ENCODE data around the gene OSCAR. TPM values are rescaled to one million over a fixed set of nuclear protein-coding genes. Genes with fewer than 3 reads are reported as not detected.

OSCAR gene
- total and polyA plus RNA-seq, 2 of the 13 experiments (the other 11 are each of a cell fraction or from before 2014, with no cell fraction given): 1.9 TPM; not detected in 1

DNA sequence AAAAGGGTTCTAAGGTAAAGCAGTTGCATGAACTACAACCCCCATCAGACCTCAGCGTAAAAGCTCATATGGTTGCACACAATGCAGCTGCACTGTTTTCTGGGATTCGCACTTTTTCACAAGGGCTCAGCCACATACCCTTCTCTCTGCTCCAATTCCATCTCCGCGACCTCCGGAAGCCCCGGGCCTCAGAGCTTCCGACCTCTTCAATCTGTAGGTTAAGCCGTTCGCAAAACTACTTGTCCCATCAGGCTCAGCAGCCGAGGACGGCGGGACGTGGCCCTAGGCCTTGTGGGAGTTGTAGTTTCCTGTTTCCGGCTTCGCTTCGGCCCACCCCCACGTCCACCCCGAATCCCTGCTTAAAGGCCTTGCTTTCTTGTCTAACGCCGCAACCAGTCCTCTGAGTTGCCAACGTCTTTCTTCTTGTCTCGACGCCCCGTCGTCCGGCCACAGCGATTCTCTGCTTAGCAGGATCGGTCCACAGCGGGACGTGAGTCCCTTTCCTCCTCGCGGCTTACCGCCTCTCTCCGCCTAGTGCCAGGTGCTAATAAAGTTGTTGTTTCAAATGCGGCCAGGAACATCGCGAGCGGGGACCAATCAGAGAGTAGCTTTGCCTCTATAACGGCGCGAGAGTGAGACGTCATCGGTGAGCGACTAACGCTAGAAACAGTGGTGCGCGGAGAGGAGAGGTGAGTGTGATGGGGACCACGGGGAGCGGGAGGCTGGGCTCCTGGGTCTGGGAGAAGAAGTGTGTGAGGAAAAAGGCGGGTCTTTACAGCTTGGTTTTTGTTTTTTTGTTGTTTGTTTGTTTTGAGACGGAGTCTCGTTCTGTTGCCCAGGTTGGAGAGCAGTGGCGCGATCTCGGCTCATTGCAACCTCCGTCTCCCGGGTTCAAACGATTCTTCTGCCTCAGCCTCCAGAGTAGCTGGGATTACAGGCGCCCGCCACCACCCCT is 14.8 kb upstream of the OSCAR start, which contains the start of the genes PRPF31 and TFPT (continued):
- TF ChIP-seq, protein P1, sequence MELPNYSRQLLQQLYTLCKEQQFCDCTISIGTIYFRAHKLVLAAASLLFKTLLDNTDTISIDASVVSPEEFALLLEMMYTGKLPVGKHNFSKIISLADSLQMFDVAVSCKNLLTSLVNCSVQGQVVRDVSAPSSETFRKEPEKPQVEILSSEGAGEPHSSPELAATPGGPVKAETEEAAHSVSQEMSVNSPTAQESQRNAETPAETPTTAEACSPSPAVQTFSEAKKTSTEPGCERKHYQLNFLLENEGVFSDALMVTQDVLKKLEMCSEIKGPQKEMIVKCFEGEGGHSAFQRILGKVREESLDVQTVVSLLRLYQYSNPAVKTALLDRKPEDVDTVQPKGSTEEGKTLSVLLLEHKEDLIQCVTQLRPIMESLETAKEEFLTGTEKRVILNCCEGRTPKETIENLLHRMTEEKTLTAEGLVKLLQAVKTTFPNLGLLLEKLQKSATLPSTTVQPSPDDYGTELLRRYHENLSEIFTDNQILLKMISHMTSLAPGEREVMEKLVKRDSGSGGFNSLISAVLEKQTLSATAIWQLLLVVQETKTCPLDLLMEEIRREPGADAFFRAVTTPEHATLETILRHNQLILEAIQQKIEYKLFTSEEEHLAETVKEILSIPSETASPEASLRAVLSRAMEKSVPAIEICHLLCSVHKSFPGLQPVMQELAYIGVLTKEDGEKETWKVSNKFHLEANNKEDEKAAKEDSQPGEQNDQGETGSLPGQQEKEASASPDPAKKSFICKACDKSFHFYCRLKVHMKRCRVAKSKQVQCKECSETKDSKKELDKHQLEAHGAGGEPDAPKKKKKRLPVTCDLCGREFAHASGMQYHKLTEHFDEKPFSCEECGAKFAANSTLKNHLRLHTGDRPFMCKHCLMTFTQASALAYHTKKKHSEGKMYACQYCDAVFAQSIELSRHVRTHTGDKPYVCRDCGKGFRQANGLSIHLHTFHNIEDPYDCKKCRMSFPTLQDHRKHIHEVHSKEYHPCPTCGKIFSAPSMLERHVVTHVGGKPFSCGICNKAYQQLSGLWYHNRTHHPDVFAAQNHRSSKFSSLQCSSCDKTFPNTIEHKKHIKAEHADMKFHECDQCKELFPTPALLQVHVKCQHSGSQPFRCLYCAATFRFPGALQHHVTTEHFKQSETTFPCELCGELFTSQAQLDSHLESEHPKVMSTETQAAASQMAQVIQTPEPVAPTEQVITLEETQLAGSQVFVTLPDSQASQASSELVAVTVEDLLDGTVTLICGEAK (IDR thresholded peaks at IDR 0.05): peak; percentile 100
- TF ChIP-seq, protein P1 (CRISPR knock-in tag; IDR thresholded peaks at IDR 0.05): peak; percentile 100
- TF ChIP-seq, protein P2, sequence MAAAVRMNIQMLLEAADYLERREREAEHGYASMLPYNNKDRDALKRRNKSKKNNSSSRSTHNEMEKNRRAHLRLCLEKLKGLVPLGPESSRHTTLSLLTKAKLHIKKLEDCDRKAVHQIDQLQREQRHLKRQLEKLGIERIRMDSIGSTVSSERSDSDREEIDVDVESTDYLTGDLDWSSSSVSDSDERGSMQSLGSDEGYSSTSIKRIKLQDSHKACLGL (CRISPR knock-in tag; IDR thresholded peaks at IDR 0.05): no peak
- TF ChIP-seq NPAS2 (CRISPR knock-in tag; IDR thresholded peaks at IDR 0.05; ENCODE audit: borderline replicate concordance) (no peak), ZNF780A (CRISPR knock-in tag; IDR thresholded peaks at IDR 0.05) (no peak; the same call in 1 of the 2 replicates), PCBP1 (IDR thresholded peaks at IDR 0.05; ENCODE audit: borderline replicate concordance, low read depth, low read length) (peak; percentile 64; the same call in 1 of the 2 replicates), ZIK1 (CRISPR knock-in tag; IDR thresholded peaks at IDR 0.05; ENCODE audit: borderline replicate concordance, low read depth) (no peak), ZC3H13 (CRISPR knock-in tag; IDR thresholded peaks at IDR 0.05) (peak; percentile 92), ISX (CRISPR knock-in tag; conservative IDR thresholded peaks at IDR 0.05) (no peak), RNF2 (conservative IDR thresholded peaks at IDR 0.05; ENCODE audit: low read depth) (peak; percentile 80), TBX3 (IDR thresholded peaks at IDR 0.05; ENCODE audit: borderline replicate concordance) (peak; percentile 86)
- TF ChIP-seq, protein P3, sequence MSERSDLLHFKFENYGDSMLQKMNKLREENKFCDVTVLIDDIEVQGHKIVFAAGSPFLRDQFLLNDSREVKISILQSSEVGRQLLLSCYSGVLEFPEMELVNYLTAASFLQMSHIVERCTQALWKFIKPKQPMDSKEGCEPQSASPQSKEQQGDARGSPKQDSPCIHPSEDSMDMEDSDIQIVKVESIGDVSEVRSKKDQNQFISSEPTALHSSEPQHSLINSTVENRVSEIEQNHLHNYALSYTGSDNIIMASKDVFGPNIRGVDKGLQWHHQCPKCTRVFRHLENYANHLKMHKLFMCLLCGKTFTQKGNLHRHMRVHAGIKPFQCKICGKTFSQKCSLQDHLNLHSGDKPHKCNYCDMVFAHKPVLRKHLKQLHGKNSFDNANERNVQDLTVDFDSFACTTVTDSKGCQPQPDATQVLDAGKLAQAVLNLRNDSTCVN (CRISPR knock-in tag; IDR thresholded peaks at IDR 0.05; ENCODE audit: borderline replicate concordance): no peak
- TF ChIP-seq, protein P4, sequence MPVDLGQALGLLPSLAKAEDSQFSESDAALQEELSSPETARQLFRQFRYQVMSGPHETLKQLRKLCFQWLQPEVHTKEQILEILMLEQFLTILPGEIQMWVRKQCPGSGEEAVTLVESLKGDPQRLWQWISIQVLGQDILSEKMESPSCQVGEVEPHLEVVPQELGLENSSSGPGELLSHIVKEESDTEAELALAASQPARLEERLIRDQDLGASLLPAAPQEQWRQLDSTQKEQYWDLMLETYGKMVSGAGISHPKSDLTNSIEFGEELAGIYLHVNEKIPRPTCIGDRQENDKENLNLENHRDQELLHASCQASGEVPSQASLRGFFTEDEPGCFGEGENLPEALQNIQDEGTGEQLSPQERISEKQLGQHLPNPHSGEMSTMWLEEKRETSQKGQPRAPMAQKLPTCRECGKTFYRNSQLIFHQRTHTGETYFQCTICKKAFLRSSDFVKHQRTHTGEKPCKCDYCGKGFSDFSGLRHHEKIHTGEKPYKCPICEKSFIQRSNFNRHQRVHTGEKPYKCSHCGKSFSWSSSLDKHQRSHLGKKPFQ (CRISPR knock-in tag; IDR thresholded peaks at IDR 0.05; ENCODE audit: insufficient replicate concordance): peak; percentile 29
- TF ChIP-seq, protein P5, sequence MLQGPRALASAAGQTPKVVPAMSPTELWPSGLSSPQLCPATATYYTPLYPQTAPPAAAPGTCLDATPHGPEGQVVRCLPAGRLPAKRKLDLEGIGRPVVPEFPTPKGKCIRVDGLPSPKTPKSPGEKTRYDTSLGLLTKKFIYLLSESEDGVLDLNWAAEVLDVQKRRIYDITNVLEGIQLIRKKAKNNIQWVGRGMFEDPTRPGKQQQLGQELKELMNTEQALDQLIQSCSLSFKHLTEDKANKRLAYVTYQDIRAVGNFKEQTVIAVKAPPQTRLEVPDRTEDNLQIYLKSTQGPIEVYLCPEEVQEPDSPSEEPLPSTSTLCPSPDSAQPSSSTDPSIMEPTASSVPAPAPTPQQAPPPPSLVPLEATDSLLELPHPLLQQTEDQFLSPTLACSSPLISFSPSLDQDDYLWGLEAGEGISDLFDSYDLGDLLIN (CRISPR knock-in tag; IDR thresholded peaks at IDR 0.05; ENCODE audit: borderline replicate concordance): no peak
